WERI-Rb-1 (cell line): Measurements from ENCODE around the gene NUP62.

Source experiments
- DNase-seq: peaks from one replicate; pipeline ENCODE4 v3.0.0-alpha.2; 2020
- H3K27ac ChIP-seq: fragments of 250-450 bp; sonication (Bioruptor Pico); 2 replicates; pipeline ENCODE4 v1.5.1; 2020; ENCODE audit warnings: mild to moderate bottlenecking, moderate library complexity
- H3K27me3 ChIP-seq: fragments of 250-450 bp; sonication (Bioruptor Pico); 2 replicates; pipeline ENCODE4 v1.5.1; 2021; ENCODE audit warnings: mild to moderate bottlenecking, low read depth, moderate library complexity; ENCODE audit not compliant: insufficient read depth, severe bottlenecking
- H3K36me3 ChIP-seq: fragments of 250-450 bp; sonication (Bioruptor Pico); 2 replicates; pipeline ENCODE4 v1.5.1; 2020; ENCODE audit warnings: mild to moderate bottlenecking, moderate library complexity
- H3K4me3 ChIP-seq: 2 replicates; pipeline ENCODE4 v1.5.1; 2011; ENCODE audit warnings: low read depth, mild to moderate bottlenecking, control low read depth, low read length
- H3K9me3 ChIP-seq: fragments of 250-450 bp; sonication (Bioruptor Pico); 2 replicates; pipeline ENCODE4 v1.5.1; 2021; ENCODE audit warnings: mild to moderate bottlenecking, moderate library complexity; ENCODE audit not compliant: severe bottlenecking
- CTCF ChIP-seq: IDR thresholded peaks from 2 replicates; pipeline ENCODE4 v1.5.1; 2011; ENCODE audit warnings: low read depth, mild to moderate bottlenecking, control low read depth, inconsistent platforms, low read length

Gene NUP62

GRCh38 chr19:49957262-49957915 lies 28.1 kb upstream of the NUP62 start:
- Histone ChIP-seq H3K27ac (no peak overlapping the region), H3K9me3 (peaks cover 3% of the 10 kb centered on the region), H3K4me3 (no peak overlapping the region), H3K36me3 (no peaks in the 10 kb centered on the region), H3K27me3 (no peaks in the 10 kb centered on the region)
- no peak for DNase-seq
- TF ChIP-seq CTCF = no peak

- H3K9me3 ChIP-seq = no peaks in the 10 kb centered on the region
- no peak overlapping the region for H3K27ac ChIP-seq
- no peak for DNase-seq
- H3K4me3 ChIP-seq = no peak overlapping the region
- H3K27me3 ChIP-seq = no peaks in the 10 kb centered on the region
- H3K36me3 ChIP-seq = no peaks in the 10 kb centered on the region
- TF ChIP-seq CTCF = no peak
Measured at GRCh38 chr19:49956115-49956495, 26.8 kb upstream of the NUP62 start.

- no peak overlapping the region for H3K27ac ChIP-seq
- H3K27me3 ChIP-seq = no peaks in the 10 kb centered on the region
- H3K9me3 ChIP-seq = no peaks in the 10 kb centered on the region
- no peak for DNase-seq
- TF ChIP-seq CTCF = no peak
- H3K36me3 ChIP-seq = no peaks in the 10 kb centered on the region
- H3K4me3 ChIP-seq = no peak overlapping the region
Measured at GRCh38 chr19:49954933-49955332, 25.6 kb upstream of the NUP62 start.

GRCh38 chr19:49954092-49954829 lies 25.0 kb upstream of the NUP62 start:
- no peaks in the 10 kb centered on the region for H3K27me3 ChIP-seq
- no peaks in the 10 kb centered on the region for H3K36me3 ChIP-seq
- no peak for TF ChIP-seq CTCF
- 0 out of 2 replicates have a peak overlapping the region, but pooled peaks have one; percentile 13 for H3K4me3 ChIP-seq
- peak overlapping the region; percentile 32 for H3K27ac ChIP-seq
- H3K9me3 ChIP-seq = no peaks in the 10 kb centered on the region
- DNase-seq = no peak

GRCh38 chr19:49953416-49953815 lies 24.1 kb upstream of the NUP62 start:
- DNase-seq = no peak
- H3K27me3 ChIP-seq = no peaks in the 10 kb centered on the region
- no peaks in the 10 kb centered on the region for H3K9me3 ChIP-seq
- no peak overlapping the region for H3K4me3 ChIP-seq
- no peaks in the 10 kb centered on the region for H3K36me3 ChIP-seq
- TF ChIP-seq CTCF = no peak
- no peak overlapping the region for H3K27ac ChIP-seq

GRCh38 chr19:49952906-49953305 lies 23.6 kb upstream of the NUP62 start:
- H3K27ac ChIP-seq = no peak overlapping the region
- H3K27me3 ChIP-seq = no peaks in the 10 kb centered on the region
- H3K4me3 ChIP-seq = no peak overlapping the region
- TF ChIP-seq CTCF = no peak
- H3K9me3 ChIP-seq = no peaks in the 10 kb centered on the region
- no peak for DNase-seq
- no peaks in the 10 kb centered on the region for H3K36me3 ChIP-seq
